ENCODE data around the gene ALDOC. TPM values are rescaled to one million over a fixed set of nuclear protein-coding genes. Genes with fewer than 3 reads are reported as not detected.

The ALDOC gene
- total RNA-seq, 1 donor from 2014 or later = 38.6 TPM

DNA sequence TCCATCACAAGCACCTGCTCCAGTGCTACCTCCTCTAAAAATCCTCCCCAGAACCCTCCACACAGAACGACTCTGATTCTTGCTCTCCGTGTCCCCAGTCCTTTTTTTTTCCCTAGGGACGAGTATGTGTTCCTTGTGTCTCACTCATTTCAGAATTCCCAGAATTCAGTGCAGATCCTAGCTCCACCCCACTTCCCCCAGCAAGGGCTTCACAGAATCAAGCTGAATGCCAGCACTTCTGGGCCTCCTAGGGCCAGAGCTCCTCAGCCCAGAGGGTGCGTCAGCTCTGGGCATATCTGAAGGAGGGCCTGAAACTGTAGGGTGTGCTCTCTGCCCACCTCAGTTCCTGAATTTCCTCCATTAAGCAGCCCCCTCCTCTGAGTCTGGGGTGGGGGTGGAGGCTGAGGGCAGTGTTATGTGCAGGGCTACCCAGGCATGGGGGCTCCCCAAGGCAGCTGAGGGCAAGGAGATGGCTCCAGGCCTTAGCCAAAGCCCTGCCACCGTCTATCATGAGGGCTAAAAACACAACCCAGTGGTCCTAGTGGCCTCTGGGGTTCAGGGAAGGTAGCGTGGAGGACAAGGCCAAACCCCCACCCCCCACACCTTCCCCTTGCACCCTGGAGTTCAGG, 30.8 kb downstream of the ALDOC start:
- Histone ChIP-seq H3K4me2 (no peak overlapping the region), H2AFZ (replicated peaks) (no peak overlapping the region), H3K9ac (no peak overlapping the region), H3K4me1 (peaks cover 34% of the 10 kb centered on the region), H4K20me1 (ENCODE audit: low read depth) (peaks cover 33% of the 10 kb centered on the region), H3F3A (ENCODE audit: low read depth) (peaks cover 18% of the 10 kb centered on the region), H3K4me3 (no peak overlapping the region), H3K9me3 (ENCODE audit: low read depth) (no peaks in the 10 kb centered on the region), H3K27ac (no peak overlapping the region), H3K36me3 (no peaks in the 10 kb centered on the region), H3K27me3 (no peaks in the 10 kb centered on the region), H3K79me2 (ENCODE audit: low read depth) (no peaks in the 10 kb centered on the region)
- DNase-seq (ENCODE audit: low spot score) = no peak
- Mint-ChIP-seq H3K4me1 (peaks cover 32% of the 10 kb centered on the region), H3K4me3 (no peak overlapping the region), H3K36me3 (no peaks in the 10 kb centered on the region), H3K27ac (no peak overlapping the region), H3K27me3 (ENCODE audit: insufficient read depth, low read depth) (peaks cover 2% of the 10 kb centered on the region), H3K9me3 (no peaks in the 10 kb centered on the region)
- TF ChIP-seq CTCF (IDR thresholded peaks at IDR 0.05) = no peak

GRCh38 chr17:28545141-28545503, 31.6 kb downstream of the ALDOC start:
- Histone ChIP-seq H3F3A (ENCODE audit: low read depth) (peaks cover 17% of the 10 kb centered on the region), H4K20me1 (ENCODE audit: low read depth) (peaks cover 25% of the 10 kb centered on the region), H2AFZ (replicated peaks) (no peak overlapping the region), H3K27ac (no peak overlapping the region), H3K4me1 (peaks cover 26% of the 10 kb centered on the region), H3K4me3 (no peak overlapping the region), H3K9me3 (ENCODE audit: low read depth) (no peaks in the 10 kb centered on the region), H3K27me3 (no peaks in the 10 kb centered on the region), H3K36me3 (no peaks in the 10 kb centered on the region), H3K4me2 (no peak overlapping the region), H3K79me2 (ENCODE audit: low read depth) (no peaks in the 10 kb centered on the region), H3K9ac (no peak overlapping the region)
- TF ChIP-seq EZH2 (IDR thresholded peaks at IDR 0.05) (no peak), EZH2phosphoT487 (IDR thresholded peaks at IDR 0.05) (no peak), CTCF (IDR thresholded peaks at IDR 0.05) (no peak)
- peak overlapping the region; percentile 4 for H3K4me3 Mint-ChIP-seq
- peaks cover 2% of the 10 kb centered on the region for H3K27me3 Mint-ChIP-seq (ENCODE audit: insufficient read depth, low read depth)
- H3K27ac Mint-ChIP-seq = no peak overlapping the region
- H3K36me3 Mint-ChIP-seq = no peaks in the 10 kb centered on the region
- DNase-seq (ENCODE audit: low spot score) = no peak
- no peaks in the 10 kb centered on the region for H3K9me3 Mint-ChIP-seq
- H3K4me1 Mint-ChIP-seq = peaks cover 31% of the 10 kb centered on the region

- peaks cover 19% of the 10 kb centered on the region for H4K20me1 ChIP-seq (ENCODE audit: low read depth)
- no peak overlapping the region for H3K4me3 ChIP-seq
- Mint-ChIP-seq H3K27ac (no peak overlapping the region), H3K9me3 (no peaks in the 10 kb centered on the region), H3K4me1 (peaks cover 25% of the 10 kb centered on the region), H3K4me3 (peak overlapping the region; percentile 4), H3K27me3 (ENCODE audit: insufficient read depth, low read depth) (peaks cover 2% of the 10 kb centered on the region), H3K36me3 (no peaks in the 10 kb centered on the region)
- TF ChIP-seq EZH2 (IDR thresholded peaks at IDR 0.05) (no peak), EZH2phosphoT487 (IDR thresholded peaks at IDR 0.05) (no peak), CTCF (IDR thresholded peaks at IDR 0.05) (no peak)
- H3K27me3 ChIP-seq = no peaks in the 10 kb centered on the region
- no peaks in the 10 kb centered on the region for H3K9me3 ChIP-seq (ENCODE audit: low read depth)
- peaks cover 12% of the 10 kb centered on the region for H3F3A ChIP-seq (ENCODE audit: low read depth)
- no peak overlapping the region for H2AFZ ChIP-seq (replicated peaks)
- H3K4me1 ChIP-seq = peaks cover 21% of the 10 kb centered on the region
- peak overlapping the region; percentile 29 for H3K4me2 ChIP-seq
- no peak for DNase-seq (ENCODE audit: low spot score)
- H3K27ac ChIP-seq = no peak overlapping the region
- H3K79me2 ChIP-seq (ENCODE audit: low read depth) = no peaks in the 10 kb centered on the region
- no peaks in the 10 kb centered on the region for H3K36me3 ChIP-seq
- H3K9ac ChIP-seq = no peak overlapping the region
Measured at GRCh38 chr17:28544402-28545140, 32.1 kb downstream of the ALDOC start.
